ENCODE data around the gene SMARCA2. TPM values are rescaled to one million over a fixed set of nuclear protein-coding genes. Genes with fewer than 3 reads are reported as not detected.

Gene SMARCA2
- total RNA-seq, 1 donor from 2014 or later, result 88.7 TPM

DNA sequence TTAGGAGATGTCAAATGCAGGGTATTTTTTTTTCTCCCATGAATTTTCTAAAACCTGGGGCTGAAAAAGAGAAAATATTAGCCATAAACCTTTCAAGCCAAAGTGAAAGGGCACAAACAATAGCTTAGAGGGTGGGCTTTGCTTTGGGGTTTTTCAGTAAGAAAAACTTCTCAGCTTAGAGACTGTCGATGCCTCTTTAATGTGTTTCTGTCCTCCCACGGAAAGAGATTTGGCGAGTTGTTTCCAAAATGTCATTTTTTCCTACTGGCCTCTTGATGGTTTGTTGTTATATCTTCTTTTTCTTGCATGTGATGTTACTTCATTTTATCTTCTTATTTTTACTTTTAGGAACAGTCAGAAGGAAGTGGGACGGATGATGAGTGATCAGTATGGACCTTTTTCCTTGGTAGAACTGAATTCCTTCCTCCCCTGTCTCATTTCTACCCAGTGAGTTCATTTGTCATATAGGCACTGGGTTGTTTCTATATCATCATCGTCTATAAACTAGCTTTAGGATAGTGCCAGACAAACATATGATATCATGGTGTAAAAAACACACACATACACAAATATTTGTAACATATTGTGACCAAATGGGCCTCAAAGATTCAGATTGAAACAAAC lies 177.3 kb downstream of the SMARCA2 start:
- Histone ChIP-seq H3K9me3 (ENCODE audit: control insufficient read depth in 3 of 3, low read length in 3 of 3) (no peaks in the 10 kb centered on the region), H3K4me3 (ENCODE audit: low read length in 3 of 3) (no peak overlapping the region), H3K27me3 (ENCODE audit: control insufficient read depth in 3 of 3, insufficient read depth in 3 of 3, low read length in 3 of 3) (no peaks in the 10 kb centered on the region), H3K4me1 (ENCODE audit: control insufficient read depth in 3 of 3, insufficient read depth in 3 of 3, low read length in 3 of 3) (no peaks in the 10 kb centered on the region), H3K36me3 (ENCODE audit: control insufficient read depth in 3 of 3, insufficient read depth in 3 of 3, low read length in 3 of 3) (peaks cover 17 to 67% (median 50%) of the 10 kb centered on the region in 3 donors), H3K9ac (ENCODE audit: low read depth in 1 of 3, low read length in 3 of 3) (no peak overlapping the region), H3K27ac (ENCODE audit: low read depth, low read length) (no peak overlapping the region)

DNA sequence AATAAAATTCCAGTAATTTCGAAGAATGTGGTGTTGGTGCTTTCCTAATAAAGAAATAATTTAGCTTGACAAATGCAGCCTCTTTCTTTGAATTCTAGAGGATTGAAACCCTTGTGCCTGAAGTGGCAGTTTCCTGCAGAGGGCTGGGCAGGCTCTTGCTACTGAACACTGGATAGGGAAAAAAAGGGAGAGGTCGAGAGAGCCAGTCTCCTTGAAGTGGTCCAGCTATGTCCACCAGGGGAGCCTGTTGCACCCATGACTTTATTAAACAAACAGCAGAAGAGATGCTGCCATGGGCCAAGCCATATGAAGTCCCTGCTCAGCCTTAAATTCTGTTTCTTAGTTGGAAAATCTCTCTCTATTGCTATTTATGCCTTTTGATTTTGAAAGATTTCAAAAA lies 178.4 kb downstream of the SMARCA2 start:
- Histone ChIP-seq H3K4me1 (ENCODE audit: control insufficient read depth in 3 of 3, insufficient read depth in 3 of 3, low read length in 3 of 3) (no peaks in the 10 kb centered on the region), H3K4me3 (ENCODE audit: low read length in 3 of 3) (no peak overlapping the region), H3K27me3 (ENCODE audit: control insufficient read depth in 3 of 3, insufficient read depth in 3 of 3, low read length in 3 of 3) (no peaks in the 10 kb centered on the region), H3K9me3 (ENCODE audit: control insufficient read depth in 3 of 3, low read length in 3 of 3) (no peaks in the 10 kb centered on the region), H3K27ac (ENCODE audit: low read depth, low read length) (no peak overlapping the region), H3K9ac (ENCODE audit: low read depth in 1 of 3, low read length in 3 of 3) (no peak overlapping the region), H3K36me3 (ENCODE audit: control insufficient read depth in 3 of 3, insufficient read depth in 3 of 3, low read length in 3 of 3) (peaks cover 17 to 62% (median 47%) of the 10 kb centered on the region in 3 donors)

DNA sequence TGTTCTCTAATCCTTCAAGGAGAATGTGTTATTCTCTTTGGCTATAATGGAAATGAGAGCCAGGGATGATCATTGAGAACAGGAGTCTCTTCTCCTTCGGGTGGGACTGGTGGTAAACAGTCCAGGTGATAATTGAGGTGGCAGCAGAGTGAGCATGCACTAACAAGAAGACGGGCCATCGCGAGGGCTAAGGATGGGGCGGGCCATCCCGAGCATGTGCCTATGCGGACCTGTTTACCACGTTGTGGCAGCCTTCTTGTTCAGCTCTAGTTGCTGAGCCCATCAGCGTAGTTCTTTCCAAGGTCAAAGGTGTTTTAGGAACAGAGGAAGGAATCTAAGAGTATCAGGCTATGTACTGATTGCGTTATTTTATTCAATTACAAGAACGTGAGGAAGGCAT lies 180.1 kb downstream of the SMARCA2 start:
- H3K4me3 ChIP-seq (ENCODE audit: low read length in 3 of 3), result no peak overlapping the region
- H3K4me1 ChIP-seq (ENCODE audit: control insufficient read depth in 3 of 3, insufficient read depth in 3 of 3, low read length in 3 of 3), result no peaks in the 10 kb centered on the region
- no peak overlapping the region for H3K9ac ChIP-seq (ENCODE audit: low read depth in 1 of 3, low read length in 3 of 3)
- no peak overlapping the region for H3K27ac ChIP-seq (ENCODE audit: low read depth, low read length)
- peaks cover 10 to 45% (median 31%) of the 10 kb centered on the region in 3 donors for H3K36me3 ChIP-seq (ENCODE audit: control insufficient read depth in 3 of 3, insufficient read depth in 3 of 3, low read length in 3 of 3)
- no peaks in the 10 kb centered on the region for H3K27me3 ChIP-seq (ENCODE audit: control insufficient read depth in 3 of 3, insufficient read depth in 3 of 3, low read length in 3 of 3)
- H3K9me3 ChIP-seq (ENCODE audit: control insufficient read depth in 3 of 3, low read length in 3 of 3), result no peaks in the 10 kb centered on the region

DNA sequence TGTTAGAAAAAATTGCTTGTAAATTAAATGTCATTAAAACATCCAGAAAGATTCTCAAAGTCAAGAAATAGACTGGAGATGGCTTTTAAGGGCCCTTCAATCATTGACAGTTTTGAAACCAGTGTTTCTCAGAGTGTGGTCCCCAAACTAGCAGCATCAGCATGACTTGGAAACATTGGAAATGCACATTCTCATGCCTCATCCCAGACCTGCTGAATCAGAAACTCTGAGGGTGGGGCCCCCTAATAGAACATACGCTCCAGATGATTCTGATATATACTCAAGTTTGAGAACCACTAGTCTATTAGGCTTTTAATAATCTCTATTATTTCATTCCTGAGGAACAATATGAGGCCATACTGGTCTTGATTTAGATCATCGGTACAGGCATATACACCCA lies 181.6 kb downstream of the SMARCA2 start:
- peaks cover 7 to 32% (median 19%) of the 10 kb centered on the region in 3 donors for H3K36me3 ChIP-seq (ENCODE audit: control insufficient read depth in 3 of 3, insufficient read depth in 3 of 3, low read length in 3 of 3)
- H3K9ac ChIP-seq (ENCODE audit: low read depth in 1 of 3, low read length in 3 of 3), result no peak overlapping the region
- H3K4me1 ChIP-seq (ENCODE audit: control insufficient read depth in 3 of 3, insufficient read depth in 3 of 3, low read length in 3 of 3), result no peaks in the 10 kb centered on the region
- H3K9me3 ChIP-seq (ENCODE audit: control insufficient read depth in 3 of 3, low read length in 3 of 3), result no peaks in the 10 kb centered on the region
- H3K27me3 ChIP-seq (ENCODE audit: control insufficient read depth in 3 of 3, insufficient read depth in 3 of 3, low read length in 3 of 3), result no peaks in the 10 kb centered on the region
- no peak overlapping the region for H3K27ac ChIP-seq (ENCODE audit: low read depth, low read length)
- H3K4me3 ChIP-seq (ENCODE audit: low read length in 3 of 3), result no peak overlapping the region

DNA sequence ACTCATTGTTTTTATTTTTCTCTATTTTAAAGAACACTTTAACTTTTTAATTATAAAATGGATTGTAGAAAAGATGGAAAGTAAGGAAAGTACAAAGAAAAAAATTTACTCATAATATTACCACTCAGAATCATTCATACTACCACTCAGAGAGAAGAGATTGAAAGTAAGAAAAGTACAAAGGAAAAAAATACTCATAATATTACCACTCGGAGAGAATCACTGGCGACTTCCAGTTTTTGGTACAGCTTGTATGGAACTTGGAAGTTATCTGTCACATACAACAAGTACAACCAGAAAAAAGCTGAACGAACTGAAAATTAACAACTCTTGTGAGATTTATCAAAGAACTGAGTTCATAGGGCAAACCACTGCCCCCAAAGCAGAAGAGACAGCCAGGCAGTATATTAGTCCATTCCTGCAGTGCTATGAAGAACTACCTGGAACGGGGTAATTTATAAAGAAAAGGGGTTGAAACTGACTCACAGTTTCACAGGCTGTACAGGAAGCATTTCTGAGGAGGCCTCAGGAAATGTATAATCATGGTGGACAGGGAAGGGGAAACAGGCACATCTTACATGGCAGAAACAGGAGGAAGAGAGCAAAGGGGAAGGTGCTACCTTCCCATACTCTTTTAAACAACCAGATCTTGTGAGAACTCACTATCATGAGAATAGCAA lies 183.9 kb downstream of the SMARCA2 start:
- H3K27ac ChIP-seq (ENCODE audit: low read depth, low read length), result no peak overlapping the region
- no peaks in the 10 kb centered on the region for H3K9me3 ChIP-seq (ENCODE audit: control insufficient read depth in 3 of 3, low read length in 3 of 3)
- peaks cover 0 to 14% (median 0%) of the 10 kb centered on the region in 3 donors for H3K36me3 ChIP-seq (ENCODE audit: control insufficient read depth in 3 of 3, insufficient read depth in 3 of 3, low read length in 3 of 3)
- H3K4me1 ChIP-seq (ENCODE audit: control insufficient read depth in 3 of 3, insufficient read depth in 3 of 3, low read length in 3 of 3), result no peaks in the 10 kb centered on the region
- H3K4me3 ChIP-seq (ENCODE audit: low read length in 3 of 3), result no peak overlapping the region
- H3K27me3 ChIP-seq (ENCODE audit: control insufficient read depth in 3 of 3, insufficient read depth in 3 of 3, low read length in 3 of 3), result no peaks in the 10 kb centered on the region
- no peak overlapping the region for H3K9ac ChIP-seq (ENCODE audit: low read depth in 1 of 3, low read length in 3 of 3)

DNA sequence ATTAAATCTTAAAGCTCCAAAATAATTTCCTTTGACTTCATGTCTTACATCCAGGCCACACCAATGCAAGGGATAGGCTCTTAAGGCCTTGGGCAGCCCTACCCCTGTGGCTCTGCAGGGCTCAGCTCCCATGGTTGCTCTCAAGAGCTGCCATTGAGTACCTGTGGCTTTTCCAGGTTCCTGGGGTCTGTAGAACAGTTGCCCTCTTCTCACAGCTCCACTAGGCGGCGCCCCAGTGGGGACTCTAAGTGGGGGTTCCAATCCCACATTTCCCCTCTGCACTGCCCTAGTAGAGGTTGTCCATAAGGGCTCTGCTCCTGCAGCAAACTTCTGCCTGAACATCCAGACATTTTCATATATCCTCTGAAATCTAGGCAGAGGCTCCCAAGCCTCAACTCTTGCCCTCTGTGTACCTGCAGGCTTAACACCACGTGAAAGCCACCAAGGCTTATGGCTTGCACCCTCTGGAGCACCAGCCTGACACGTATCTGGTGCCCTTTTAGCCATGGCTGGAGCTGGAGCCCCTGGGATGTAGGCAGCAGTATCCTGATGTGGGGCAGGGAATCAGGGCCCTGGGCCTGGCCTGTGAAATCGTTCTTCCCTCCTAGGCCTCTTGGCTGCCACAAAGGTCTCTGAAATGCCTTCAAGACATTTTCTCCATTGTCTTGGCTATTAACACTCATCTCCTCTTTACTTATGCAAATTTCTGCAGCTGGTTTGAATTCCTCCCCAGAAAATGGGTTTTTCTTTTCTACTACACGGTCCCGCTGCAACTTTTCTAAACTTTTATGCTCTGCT lies 185.1 kb downstream of the SMARCA2 start:
- Histone ChIP-seq H3K27me3 (ENCODE audit: control insufficient read depth in 3 of 3, insufficient read depth in 3 of 3, low read length in 3 of 3) (no peaks in the 10 kb centered on the region), H3K36me3 (ENCODE audit: control insufficient read depth in 3 of 3, insufficient read depth in 3 of 3, low read length in 3 of 3) (peaks cover 0 to 8% (median 0%) of the 10 kb centered on the region in 3 donors), H3K4me3 (ENCODE audit: low read length in 3 of 3) (no peak overlapping the region), H3K27ac (ENCODE audit: low read depth, low read length) (no peak overlapping the region), H3K4me1 (ENCODE audit: control insufficient read depth in 3 of 3, insufficient read depth in 3 of 3, low read length in 3 of 3) (no peaks in the 10 kb centered on the region), H3K9me3 (ENCODE audit: control insufficient read depth in 3 of 3, low read length in 3 of 3) (no peaks in the 10 kb centered on the region), H3K9ac (ENCODE audit: low read depth in 1 of 3, low read length in 3 of 3) (no peak overlapping the region)

DNA sequence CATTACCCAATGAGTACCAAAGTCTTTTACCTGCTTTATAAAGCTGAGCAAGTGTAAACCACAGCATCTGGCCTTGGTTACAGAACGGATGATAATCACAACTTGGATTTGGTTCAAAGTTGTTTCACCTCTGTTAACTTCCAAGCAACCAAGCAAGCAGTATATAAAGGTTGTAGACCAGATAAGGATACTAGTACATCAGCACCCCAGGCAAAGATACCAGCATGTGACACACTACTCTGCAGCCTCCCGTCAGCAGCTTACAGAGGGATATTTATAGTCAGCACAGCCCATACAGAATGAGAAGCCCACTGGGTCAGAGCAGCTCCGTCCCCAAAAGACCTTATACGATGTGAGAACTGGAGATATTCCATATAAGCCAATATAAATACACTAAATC lies 193.3 kb downstream of the SMARCA2 start:
- no peak overlapping the region for H3K4me3 ChIP-seq (ENCODE audit: low read length in 3 of 3)
- no peak overlapping the region for H3K9ac ChIP-seq (ENCODE audit: low read depth in 1 of 3, low read length in 3 of 3)
- no peaks in the 10 kb centered on the region for H3K27me3 ChIP-seq (ENCODE audit: control insufficient read depth in 3 of 3, insufficient read depth in 3 of 3, low read length in 3 of 3)
- H3K27ac ChIP-seq (ENCODE audit: low read depth, low read length), result no peak overlapping the region
- H3K9me3 ChIP-seq (ENCODE audit: control insufficient read depth in 3 of 3, low read length in 3 of 3), result no peaks in the 10 kb centered on the region
- no peaks in the 10 kb centered on the region for H3K36me3 ChIP-seq (ENCODE audit: control insufficient read depth in 3 of 3, insufficient read depth in 3 of 3, low read length in 3 of 3)
- H3K4me1 ChIP-seq (ENCODE audit: control insufficient read depth in 3 of 3, insufficient read depth in 3 of 3, low read length in 3 of 3), result no peaks in the 10 kb centered on the region

DNA sequence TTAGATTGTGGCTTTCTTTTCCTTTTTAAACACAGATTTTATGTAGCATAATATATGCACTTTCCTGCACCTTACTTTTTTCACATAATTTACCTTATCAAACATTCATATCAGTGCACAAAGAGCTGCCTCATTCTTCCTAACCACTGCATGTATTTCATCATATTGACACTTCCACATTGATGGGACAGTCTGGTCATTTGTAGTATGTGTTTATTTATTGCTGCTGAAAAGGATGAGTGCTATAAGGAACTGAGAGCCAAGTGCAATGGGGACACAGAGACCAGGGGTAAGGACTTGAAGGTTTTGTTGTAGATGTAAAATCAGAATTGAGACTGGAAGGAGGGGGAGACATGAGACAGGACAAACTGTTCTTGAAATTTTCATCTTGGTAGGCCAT lies 193.8 kb downstream of the SMARCA2 start:
- Histone ChIP-seq H3K27ac (ENCODE audit: low read depth, low read length) (no peak overlapping the region), H3K9ac (ENCODE audit: low read depth in 1 of 3, low read length in 3 of 3) (no peak overlapping the region), H3K9me3 (ENCODE audit: control insufficient read depth in 3 of 3, low read length in 3 of 3) (no peaks in the 10 kb centered on the region), H3K4me1 (ENCODE audit: control insufficient read depth in 3 of 3, insufficient read depth in 3 of 3, low read length in 3 of 3) (no peaks in the 10 kb centered on the region), H3K27me3 (ENCODE audit: control insufficient read depth in 3 of 3, insufficient read depth in 3 of 3, low read length in 3 of 3) (no peaks in the 10 kb centered on the region), H3K36me3 (ENCODE audit: control insufficient read depth in 3 of 3, insufficient read depth in 3 of 3, low read length in 3 of 3) (no peaks in the 10 kb centered on the region), H3K4me3 (ENCODE audit: low read length in 3 of 3) (no peak overlapping the region)

DNA sequence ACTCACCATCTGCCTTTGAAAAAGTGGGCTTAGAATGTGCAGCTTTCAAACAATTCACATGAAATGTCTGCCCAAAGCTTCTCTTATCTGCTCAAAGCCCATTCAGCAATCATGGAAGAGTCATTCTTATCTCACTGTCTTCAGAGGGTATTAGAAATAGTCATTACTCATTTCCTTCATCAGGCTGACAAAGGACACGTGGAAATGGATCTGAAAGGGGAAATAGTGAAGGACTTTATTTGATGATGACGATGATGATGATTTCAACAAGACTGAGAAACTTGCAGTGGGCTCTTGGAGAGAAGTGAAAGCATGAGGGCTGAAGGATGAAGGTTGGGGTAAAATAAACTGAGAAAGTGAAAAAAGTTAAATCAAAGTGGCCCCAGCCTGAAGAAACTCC lies 194.3 kb downstream of the SMARCA2 start:
- Histone ChIP-seq H3K4me3 (ENCODE audit: low read length in 3 of 3) (no peak overlapping the region), H3K36me3 (ENCODE audit: control insufficient read depth in 3 of 3, insufficient read depth in 3 of 3, low read length in 3 of 3) (no peaks in the 10 kb centered on the region), H3K4me1 (ENCODE audit: control insufficient read depth in 3 of 3, insufficient read depth in 3 of 3, low read length in 3 of 3) (no peaks in the 10 kb centered on the region), H3K9ac (ENCODE audit: low read depth in 1 of 3, low read length in 3 of 3) (no peak overlapping the region), H3K27me3 (ENCODE audit: control insufficient read depth in 3 of 3, insufficient read depth in 3 of 3, low read length in 3 of 3) (no peaks in the 10 kb centered on the region), H3K27ac (ENCODE audit: low read depth, low read length) (no peak overlapping the region), H3K9me3 (ENCODE audit: control insufficient read depth in 3 of 3, low read length in 3 of 3) (no peaks in the 10 kb centered on the region)

DNA sequence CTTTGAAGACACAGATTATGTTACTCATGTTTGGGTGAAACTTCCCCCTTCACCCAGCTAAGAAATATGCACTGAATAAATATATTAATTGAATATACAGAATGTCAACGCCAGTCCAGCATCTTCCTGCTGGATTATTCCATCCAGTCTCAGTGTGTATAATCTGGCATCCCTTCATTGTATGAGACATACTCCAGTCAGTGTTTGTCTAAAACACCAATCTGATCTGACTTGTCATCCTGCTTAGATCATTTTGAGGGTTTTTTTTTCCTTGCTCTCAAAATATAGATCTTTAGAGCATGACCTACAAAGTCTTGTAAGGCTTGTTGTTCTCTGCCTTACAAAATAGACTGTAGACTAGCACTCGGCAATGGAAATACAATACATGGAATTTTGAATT lies 195.1 kb downstream of the SMARCA2 start:
- no peak overlapping the region for H3K4me3 ChIP-seq (ENCODE audit: low read length in 3 of 3)
- no peak overlapping the region for H3K27ac ChIP-seq (ENCODE audit: low read depth, low read length)
- H3K36me3 ChIP-seq (ENCODE audit: control insufficient read depth in 3 of 3, insufficient read depth in 3 of 3, low read length in 3 of 3), result no peaks in the 10 kb centered on the region
- H3K9ac ChIP-seq (ENCODE audit: low read depth in 1 of 3, low read length in 3 of 3), result no peak overlapping the region
- H3K9me3 ChIP-seq (ENCODE audit: control insufficient read depth in 3 of 3, low read length in 3 of 3), result no peaks in the 10 kb centered on the region
- H3K4me1 ChIP-seq (ENCODE audit: control insufficient read depth in 3 of 3, insufficient read depth in 3 of 3, low read length in 3 of 3), result no peaks in the 10 kb centered on the region
- H3K27me3 ChIP-seq (ENCODE audit: control insufficient read depth in 3 of 3, insufficient read depth in 3 of 3, low read length in 3 of 3), result no peaks in the 10 kb centered on the region
